Nephron progenitor cell (in vitro differentiated cells): ENCODE data around the gene GATA5.

Experiments
- DNase-seq: peaks from one replicate; pipeline ENCODE4 v3.0.0; 2021
- H3K27ac Mint-ChIP-seq: 2 replicates; pipeline ENCODE4 v1.8.0; 2021; ENCODE audit warnings: mild to moderate bottlenecking, moderate library complexity, mixed read lengths
- H3K27me3 Mint-ChIP-seq: 2 replicates; pipeline ENCODE4 v1.8.0; 2021; ENCODE audit warnings: mild to moderate bottlenecking, low read depth, mixed read lengths; ENCODE audit not compliant: poor library complexity
- H3K36me3 Mint-ChIP-seq: 2 replicates; pipeline ENCODE4 v1.8.0; 2021; ENCODE audit warnings: low read depth, mixed read lengths
- H3K4me1 Mint-ChIP-seq: 2 replicates; pipeline ENCODE4 v1.8.0; 2021; ENCODE audit warnings: mixed read lengths
- H3K4me3 Mint-ChIP-seq: 2 replicates; pipeline ENCODE4 v1.8.0; 2021; ENCODE audit warnings: mild to moderate bottlenecking, moderate library complexity, mixed read lengths
- H3K9me3 Mint-ChIP-seq: 2 replicates; pipeline ENCODE4 v1.8.0; 2021; ENCODE audit warnings: mild to moderate bottlenecking, moderate library complexity, mixed read lengths
- TF ChIP-seq, protein P1 (sequence below): fragments of 200-600 bp; sonication (generic); IDR thresholded peaks from 2 replicates; pipeline ENCODE4 v1.5.0; 2021; ENCODE audit warnings: antibody characterized with exemption

GATA5 gene

GRCh38 chr20:62503401-62504178 lies 27.8 kb upstream of the GATA5 start:
- H3K36me3 Mint-ChIP-seq = no peaks in the 10 kb centered on the region
- H3K9me3 Mint-ChIP-seq = no peaks in the 10 kb centered on the region
- TF ChIP-seq, protein P1, sequence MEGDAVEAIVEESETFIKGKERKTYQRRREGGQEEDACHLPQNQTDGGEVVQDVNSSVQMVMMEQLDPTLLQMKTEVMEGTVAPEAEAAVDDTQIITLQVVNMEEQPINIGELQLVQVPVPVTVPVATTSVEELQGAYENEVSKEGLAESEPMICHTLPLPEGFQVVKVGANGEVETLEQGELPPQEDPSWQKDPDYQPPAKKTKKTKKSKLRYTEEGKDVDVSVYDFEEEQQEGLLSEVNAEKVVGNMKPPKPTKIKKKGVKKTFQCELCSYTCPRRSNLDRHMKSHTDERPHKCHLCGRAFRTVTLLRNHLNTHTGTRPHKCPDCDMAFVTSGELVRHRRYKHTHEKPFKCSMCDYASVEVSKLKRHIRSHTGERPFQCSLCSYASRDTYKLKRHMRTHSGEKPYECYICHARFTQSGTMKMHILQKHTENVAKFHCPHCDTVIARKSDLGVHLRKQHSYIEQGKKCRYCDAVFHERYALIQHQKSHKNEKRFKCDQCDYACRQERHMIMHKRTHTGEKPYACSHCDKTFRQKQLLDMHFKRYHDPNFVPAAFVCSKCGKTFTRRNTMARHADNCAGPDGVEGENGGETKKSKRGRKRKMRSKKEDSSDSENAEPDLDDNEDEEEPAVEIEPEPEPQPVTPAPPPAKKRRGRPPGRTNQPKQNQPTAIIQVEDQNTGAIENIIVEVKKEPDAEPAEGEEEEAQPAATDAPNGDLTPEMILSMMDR = no peak
- peaks cover 53% of the 10 kb centered on the region for H3K4me1 Mint-ChIP-seq
- DNase-seq = no peak
- H3K27ac Mint-ChIP-seq = no peak overlapping the region
- H3K27me3 Mint-ChIP-seq = peaks cover 10% of the 10 kb centered on the region
- no peak overlapping the region for H3K4me3 Mint-ChIP-seq

- Mint-ChIP-seq H3K4me1 (peaks cover 50% of the 10 kb centered on the region), H3K9me3 (no peaks in the 10 kb centered on the region), H3K4me3 (no peak overlapping the region), H3K27ac (no peak overlapping the region), H3K36me3 (no peaks in the 10 kb centered on the region), H3K27me3 (peaks cover 10% of the 10 kb centered on the region)
- no peak for DNase-seq
- TF ChIP-seq, protein P1 = no peak
Measured at GRCh38 chr20:62502496-62503095, 26.8 kb upstream of the GATA5 start.

DNA sequence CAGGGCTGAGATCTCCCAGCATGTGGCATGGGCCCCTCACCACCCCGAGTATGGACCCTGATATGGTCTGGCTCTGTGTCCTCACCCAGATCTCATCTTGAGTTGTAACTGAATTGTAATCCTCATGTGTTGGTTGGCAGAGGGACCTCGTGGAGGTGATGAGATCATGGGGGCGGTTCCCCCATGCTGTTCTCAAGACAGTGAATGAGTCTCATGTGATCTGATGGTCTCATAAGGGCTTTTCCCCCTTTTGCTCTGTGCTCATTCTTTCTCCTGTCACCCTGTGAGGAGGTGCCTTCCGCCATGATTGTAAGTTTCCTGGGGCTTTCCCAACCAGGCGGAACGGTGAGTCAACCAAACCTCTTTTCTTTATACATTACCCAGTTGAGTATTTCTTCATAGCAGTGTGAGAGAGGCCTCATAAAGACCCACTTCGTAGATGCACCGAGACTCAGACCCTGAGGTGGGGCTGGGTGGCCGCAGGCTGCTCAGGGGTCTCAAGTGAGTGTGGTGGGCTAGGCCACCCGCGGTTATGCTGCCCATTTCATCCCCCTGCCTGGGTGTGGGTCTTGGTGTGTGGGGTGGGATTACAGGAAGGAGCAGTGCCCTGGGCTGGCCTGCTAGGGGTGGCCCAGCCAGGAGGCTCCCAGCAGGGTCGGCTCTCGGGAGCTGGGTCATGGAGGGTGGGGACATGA lies 26.2 kb upstream of the GATA5 start:
- peaks cover 48% of the 10 kb centered on the region for H3K4me1 Mint-ChIP-seq
- H3K36me3 Mint-ChIP-seq = no peaks in the 10 kb centered on the region
- TF ChIP-seq, protein P1 = no peak
- no peak overlapping the region for H3K4me3 Mint-ChIP-seq
- DNase-seq = no peak
- peaks cover 14% of the 10 kb centered on the region for H3K27me3 Mint-ChIP-seq
- H3K9me3 Mint-ChIP-seq = no peaks in the 10 kb centered on the region
- H3K27ac Mint-ChIP-seq = no peak overlapping the region

- H3K27ac Mint-ChIP-seq = peak overlapping the region; percentile 4
- TF ChIP-seq, protein P1 = peak; percentile 71
- H3K4me3 Mint-ChIP-seq = no peak overlapping the region
- DNase-seq = peak; percentile 94
- peaks cover 52% of the 10 kb centered on the region for H3K4me1 Mint-ChIP-seq
- no peaks in the 10 kb centered on the region for H3K9me3 Mint-ChIP-seq
- H3K27me3 Mint-ChIP-seq = peaks cover 14% of the 10 kb centered on the region
- no peaks in the 10 kb centered on the region for H3K36me3 Mint-ChIP-seq
Measured at GRCh38 chr20:62500237-62500864, 24.6 kb upstream of the GATA5 start.

GRCh38 chr20:62499758-62500236 lies 24.0 kb upstream of the GATA5 start:
- no peaks in the 10 kb centered on the region for H3K9me3 Mint-ChIP-seq
- no peaks in the 10 kb centered on the region for H3K36me3 Mint-ChIP-seq

More at GRCh38 chr20:62499758-62500236, 24.0 kb upstream of the GATA5 start:
- H3K27me3 Mint-ChIP-seq = peaks cover 14% of the 10 kb centered on the region
- H3K27ac Mint-ChIP-seq = no peak overlapping the region
- no peak overlapping the region for H3K4me3 Mint-ChIP-seq
- TF ChIP-seq, protein P1 = no peak
- H3K4me1 Mint-ChIP-seq = peaks cover 52% of the 10 kb centered on the region
- DNase-seq = no peak
